ENCODE data around the gene B3GLCT.

Gene B3GLCT

DNA sequence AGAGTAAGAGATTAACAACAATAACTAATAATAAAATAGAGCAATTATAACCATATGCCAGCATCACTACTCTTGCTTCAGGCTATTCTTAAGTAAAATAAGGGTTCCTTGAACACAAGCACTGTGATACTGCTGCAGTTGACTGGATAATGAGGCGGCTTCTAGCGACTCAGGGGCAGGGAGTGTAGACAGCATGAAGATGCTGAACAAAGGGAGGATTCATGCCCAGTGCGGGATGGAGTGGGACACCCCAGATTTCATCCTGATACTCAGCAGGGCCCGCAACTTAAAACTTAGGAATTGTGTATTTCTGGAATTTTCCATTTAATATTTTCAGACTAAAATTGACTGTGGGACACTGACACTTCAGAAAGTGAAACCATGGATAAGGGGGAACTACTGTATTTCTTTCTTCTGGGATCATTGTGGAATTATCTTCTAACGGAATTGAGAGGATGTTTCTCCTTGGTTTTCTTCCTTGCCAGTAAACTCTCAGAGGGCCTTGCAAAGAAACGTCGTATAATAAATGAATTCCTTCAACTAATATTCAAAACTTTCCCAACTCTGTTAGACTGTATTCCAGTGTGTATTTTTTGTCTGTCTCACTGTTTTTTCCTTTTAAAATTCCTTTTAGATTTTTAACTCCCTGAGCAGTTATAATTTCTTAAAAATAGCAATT is 127.5 kb downstream of the B3GLCT start:
- TF ChIP-seq CTCF (IDR thresholded peaks at IDR 0.05; ENCODE audit: insufficient read depth, low read length) = no peak
- TF ChIP-seq SPI1 (IDR thresholded peaks at IDR 0.05; ENCODE audit: borderline replicate concordance, low read depth) = no peak
- no peak for TF ChIP-seq POLR2AphosphoS5 (IDR thresholded peaks at IDR 0.05; ENCODE audit: low read depth)
- TF ChIP-seq, protein P1, sequence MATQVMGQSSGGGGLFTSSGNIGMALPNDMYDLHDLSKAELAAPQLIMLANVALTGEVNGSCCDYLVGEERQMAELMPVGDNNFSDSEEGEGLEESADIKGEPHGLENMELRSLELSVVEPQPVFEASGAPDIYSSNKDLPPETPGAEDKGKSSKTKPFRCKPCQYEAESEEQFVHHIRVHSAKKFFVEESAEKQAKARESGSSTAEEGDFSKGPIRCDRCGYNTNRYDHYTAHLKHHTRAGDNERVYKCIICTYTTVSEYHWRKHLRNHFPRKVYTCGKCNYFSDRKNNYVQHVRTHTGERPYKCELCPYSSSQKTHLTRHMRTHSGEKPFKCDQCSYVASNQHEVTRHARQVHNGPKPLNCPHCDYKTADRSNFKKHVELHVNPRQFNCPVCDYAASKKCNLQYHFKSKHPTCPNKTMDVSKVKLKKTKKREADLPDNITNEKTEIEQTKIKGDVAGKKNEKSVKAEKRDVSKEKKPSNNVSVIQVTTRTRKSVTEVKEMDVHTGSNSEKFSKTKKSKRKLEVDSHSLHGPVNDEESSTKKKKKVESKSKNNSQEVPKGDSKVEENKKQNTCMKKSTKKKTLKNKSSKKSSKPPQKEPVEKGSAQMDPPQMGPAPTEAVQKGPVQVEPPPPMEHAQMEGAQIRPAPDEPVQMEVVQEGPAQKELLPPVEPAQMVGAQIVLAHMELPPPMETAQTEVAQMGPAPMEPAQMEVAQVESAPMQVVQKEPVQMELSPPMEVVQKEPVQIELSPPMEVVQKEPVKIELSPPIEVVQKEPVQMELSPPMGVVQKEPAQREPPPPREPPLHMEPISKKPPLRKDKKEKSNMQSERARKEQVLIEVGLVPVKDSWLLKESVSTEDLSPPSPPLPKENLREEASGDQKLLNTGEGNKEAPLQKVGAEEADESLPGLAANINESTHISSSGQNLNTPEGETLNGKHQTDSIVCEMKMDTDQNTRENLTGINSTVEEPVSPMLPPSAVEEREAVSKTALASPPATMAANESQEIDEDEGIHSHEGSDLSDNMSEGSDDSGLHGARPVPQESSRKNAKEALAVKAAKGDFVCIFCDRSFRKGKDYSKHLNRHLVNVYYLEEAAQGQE (IDR thresholded peaks at IDR 0.05; ENCODE audit: insufficient replicate concordance, low read depth) = no peak
- TF ChIP-seq GABPA (IDR thresholded peaks at IDR 0.05; ENCODE audit: low read depth) = no peak
- H3K27ac ChIP-seq (replicated peaks) = no peak overlapping the region

DNA sequence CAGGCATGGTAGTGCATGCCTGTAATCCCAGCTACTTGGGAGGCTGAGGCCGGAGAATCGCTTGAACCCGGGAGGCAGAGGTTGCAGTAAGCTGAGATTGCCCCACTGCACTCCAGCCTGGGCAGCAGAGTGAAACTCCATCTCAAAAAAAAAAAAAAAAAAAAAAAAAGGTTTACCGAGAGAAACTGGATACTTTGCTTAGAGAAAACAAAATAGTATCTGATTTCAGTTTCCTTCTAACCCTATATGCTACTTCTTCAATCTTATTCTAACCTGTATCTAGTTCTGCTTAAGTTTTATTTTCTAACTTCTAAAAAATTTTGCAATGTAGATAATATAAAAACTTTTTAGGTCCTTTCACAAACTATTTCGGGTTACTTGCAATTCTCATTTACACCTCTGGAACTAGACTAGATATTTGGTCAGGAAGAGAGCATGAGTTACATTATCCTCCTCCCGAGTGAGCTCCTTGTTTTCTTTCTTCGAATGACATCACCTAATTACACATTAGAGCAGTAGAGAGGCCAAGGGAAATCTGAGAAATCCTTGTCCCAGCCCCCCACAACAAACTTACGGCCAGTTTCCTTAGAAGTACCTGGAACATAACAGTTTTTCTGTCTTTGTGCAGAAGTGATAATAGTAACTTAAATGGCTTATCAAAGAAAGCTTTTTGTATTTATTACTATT is 128.9 kb downstream of the B3GLCT start:
- H3K27me3 ChIP-seq (ENCODE audit: insufficient read depth, poor library complexity, severe bottlenecking) = no peaks in the 10 kb centered on the region
- no peak overlapping the region for H3K4me3 ChIP-seq (replicated peaks; ENCODE audit: insufficient read depth, low read length)
- no peak for DNase-seq (ENCODE audit: low read depth in 1 of 2, low spot score in 1 of 2)
- no peak overlapping the region for H3K27ac ChIP-seq (replicated peaks)
- TF ChIP-seq CTCF (IDR thresholded peaks at IDR 0.05; ENCODE audit: insufficient read depth, low read length) (no peak), GABPA (IDR thresholded peaks at IDR 0.05; ENCODE audit: low read depth) (no peak), SPI1 (IDR thresholded peaks at IDR 0.05; ENCODE audit: borderline replicate concordance, low read depth) (no peak), POLR2AphosphoS5 (IDR thresholded peaks at IDR 0.05; ENCODE audit: low read depth) (no peak)
- TF ChIP-seq, protein P1 (IDR thresholded peaks at IDR 0.05; ENCODE audit: insufficient replicate concordance, low read depth) = no peak

More for the DNA sequence above, 127.5 kb downstream of the B3GLCT start:
- Histone ChIP-seq H3K4me3 (replicated peaks; ENCODE audit: insufficient read depth, low read length) (no peak overlapping the region), H3K27me3 (ENCODE audit: insufficient read depth, poor library complexity, severe bottlenecking) (no peaks in the 10 kb centered on the region)
- DNase-seq (ENCODE audit: low read depth in 1 of 2, low spot score in 1 of 2) = no peak

DNA sequence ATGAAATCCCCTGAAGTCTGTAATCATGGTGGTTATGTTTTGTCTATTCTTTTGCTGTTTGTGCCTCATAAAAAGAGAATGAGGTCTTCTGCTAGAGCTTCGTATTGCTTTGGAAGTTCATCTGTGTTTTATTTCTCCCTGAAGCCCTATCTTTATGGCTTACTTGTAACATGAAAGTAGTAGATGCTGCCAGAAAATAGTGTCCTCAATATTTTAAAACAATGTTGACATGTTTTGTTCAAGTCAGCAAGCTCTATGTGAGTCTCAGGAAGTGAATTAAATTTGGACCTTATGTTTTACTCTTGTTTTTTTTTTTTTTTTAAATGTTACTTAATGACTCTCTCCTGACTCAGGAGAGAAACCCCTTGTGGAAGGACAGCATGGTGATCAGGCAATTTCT is 130.5 kb downstream of the B3GLCT start:
- TF ChIP-seq POLR2AphosphoS5 (IDR thresholded peaks at IDR 0.05; ENCODE audit: low read depth) = no peak
- no peak for TF ChIP-seq GABPA (IDR thresholded peaks at IDR 0.05; ENCODE audit: low read depth)
- no peak for TF ChIP-seq CTCF (IDR thresholded peaks at IDR 0.05; ENCODE audit: insufficient read depth, low read length)
- TF ChIP-seq SPI1 (IDR thresholded peaks at IDR 0.05; ENCODE audit: borderline replicate concordance, low read depth) = no peak
- TF ChIP-seq, protein P1 (IDR thresholded peaks at IDR 0.05; ENCODE audit: insufficient replicate concordance, low read depth) = no peak
- no peak for DNase-seq (ENCODE audit: low read depth in 1 of 2, low spot score in 1 of 2)
- H3K4me3 ChIP-seq (replicated peaks; ENCODE audit: insufficient read depth, low read length) = no peak overlapping the region
- H3K27ac ChIP-seq (replicated peaks) = no peak overlapping the region
- H3K27me3 ChIP-seq (ENCODE audit: insufficient read depth, poor library complexity, severe bottlenecking) = no peaks in the 10 kb centered on the region
